ENCODE results near the gene TTYH3.
"Not testable (repeated sequence)": the region's sequence is repeated elsewhere in the genome, so short reads cannot be mapped to it uniquely, and the experiment has no call there.

The TTYH3 gene

GRCh38 chr7:2587778-2588177 is 44.0 kb upstream of the TTYH3 start:
- Histone ChIP-seq H4K20me1 (ENCODE audit: control insufficient read depth, insufficient read depth, low read depth, low read length) (no peaks in the 10 kb centered on the region), H3F3A (ENCODE audit: control insufficient read depth, insufficient read depth) (no peaks in the 10 kb centered on the region), H3K4me2 (ENCODE audit: low read length) (no peak overlapping the region), H3K4me3 (ENCODE audit: low read length) (no peak overlapping the region), H3K27me3 (ENCODE audit: control insufficient read depth, low read length) (no peaks in the 10 kb centered on the region), H3K79me2 (ENCODE audit: control insufficient read depth, low read length) (no peaks in the 10 kb centered on the region), H3K9me2 (replicated peaks; ENCODE audit: control insufficient read depth, low read length) (no peaks in the 10 kb centered on the region), H3K27ac (ENCODE audit: low read depth, low read length) (no peak overlapping the region), H3K4me1 (ENCODE audit: control insufficient read depth, low read length) (no peaks in the 10 kb centered on the region), H3K36me3 (ENCODE audit: control insufficient read depth, low read length) (no peaks in the 10 kb centered on the region), H3K9me3 (ENCODE audit: control insufficient read depth, insufficient read depth, low read length) (no peaks in the 10 kb centered on the region)
- TF ChIP-seq EZH2phosphoT487 (IDR thresholded peaks at IDR 0.05; ENCODE audit: borderline replicate concordance, low read length) (no peak), CTCF (IDR thresholded peaks at IDR 0.05; ENCODE audit: low read depth, low read length, poor library complexity, severe bottlenecking) (no peak)

DNA sequence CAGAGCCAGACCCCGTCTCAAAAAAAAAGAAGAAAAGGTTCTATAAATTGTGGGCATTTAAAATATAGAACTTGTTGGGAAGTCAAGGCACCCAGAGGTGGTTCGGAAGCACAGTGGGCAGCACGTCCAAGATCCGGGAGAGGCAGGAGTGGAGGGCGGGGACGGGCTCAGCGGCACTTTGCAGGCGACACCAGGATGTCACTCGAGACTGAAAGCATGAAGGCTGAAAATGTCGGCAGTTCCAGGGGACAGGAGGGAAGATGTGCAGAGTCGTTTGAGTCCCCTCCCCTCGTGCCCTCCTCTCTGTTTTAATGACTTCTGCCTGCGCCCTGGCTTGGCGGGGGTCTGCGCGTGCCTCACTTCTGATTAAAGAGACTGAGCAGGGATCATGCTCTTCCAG is 42.4 kb upstream of the TTYH3 start:
- no peak overlapping the region for H3K4me3 ChIP-seq (ENCODE audit: low read length)
- H3K36me3 ChIP-seq (ENCODE audit: control insufficient read depth, low read length) = no peaks in the 10 kb centered on the region
- H3K27ac ChIP-seq (ENCODE audit: low read depth, low read length) = no peak overlapping the region
- no peak overlapping the region for H3K4me2 ChIP-seq (ENCODE audit: low read length)
- TF ChIP-seq EZH2phosphoT487 (IDR thresholded peaks at IDR 0.05; ENCODE audit: borderline replicate concordance, low read length) (no peak), CTCF (IDR thresholded peaks at IDR 0.05; ENCODE audit: low read depth, low read length, poor library complexity, severe bottlenecking) (no peak)
- H3K9me3 ChIP-seq (ENCODE audit: control insufficient read depth, insufficient read depth, low read length) = no peaks in the 10 kb centered on the region
- no peaks in the 10 kb centered on the region for H3K4me1 ChIP-seq (ENCODE audit: control insufficient read depth, low read length)
- H3K79me2 ChIP-seq (ENCODE audit: control insufficient read depth, low read length) = no peaks in the 10 kb centered on the region
- no peaks in the 10 kb centered on the region for H3K27me3 ChIP-seq (ENCODE audit: control insufficient read depth, low read length)
- H4K20me1 ChIP-seq (ENCODE audit: control insufficient read depth, insufficient read depth, low read depth, low read length) = no peaks in the 10 kb centered on the region
- no peaks in the 10 kb centered on the region for H3F3A ChIP-seq (ENCODE audit: control insufficient read depth, insufficient read depth)
- H3K9me2 ChIP-seq (replicated peaks; ENCODE audit: control insufficient read depth, low read length) = no peaks in the 10 kb centered on the region

- not testable (repeated sequence) for H3F3A ChIP-seq (ENCODE audit: control insufficient read depth, insufficient read depth); H4K20me1 ChIP-seq (ENCODE audit: control insufficient read depth, insufficient read depth, low read depth, low read length); H3K9me3 ChIP-seq (ENCODE audit: control insufficient read depth, insufficient read depth, low read length); H3K79me2 ChIP-seq (ENCODE audit: control insufficient read depth, low read length); H3K9me2 ChIP-seq (replicated peaks; ENCODE audit: control insufficient read depth, low read length); H3K4me1 ChIP-seq (ENCODE audit: control insufficient read depth, low read length); H3K36me3 ChIP-seq (ENCODE audit: control insufficient read depth, low read length); H3K27me3 ChIP-seq (ENCODE audit: control insufficient read depth, low read length); H3K4me2 ChIP-seq (ENCODE audit: low read length); H3K4me3 ChIP-seq (ENCODE audit: low read length); H3K27ac ChIP-seq (ENCODE audit: low read depth, low read length)
Observed at GRCh38 chr7:2589941-2590340, 41.8 kb upstream of the TTYH3 start.

DNA sequence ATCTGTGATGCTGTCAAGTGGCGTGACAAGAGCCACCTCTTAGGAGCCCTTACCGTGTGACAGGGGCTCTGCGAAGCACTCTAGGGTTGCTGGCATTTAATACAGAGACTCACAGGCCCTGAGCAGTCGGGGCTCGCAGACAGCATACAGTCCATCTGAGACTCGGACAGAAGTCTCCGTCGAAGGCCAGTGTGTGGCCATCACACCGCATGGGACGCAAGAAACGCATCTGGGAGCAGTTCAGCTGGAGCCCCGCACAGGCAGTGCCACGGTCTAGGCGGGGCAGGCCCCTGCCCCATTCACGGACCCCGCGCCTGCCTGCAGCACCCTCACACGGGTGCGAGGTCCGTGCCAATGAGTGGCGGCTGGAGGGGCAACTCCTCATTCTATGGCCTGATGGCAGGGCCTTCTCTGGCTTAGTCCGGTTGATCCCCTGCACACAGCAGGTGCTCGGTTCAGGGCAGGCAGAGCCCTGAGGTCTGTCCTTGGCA is 39.4 kb upstream of the TTYH3 start:
- Histone ChIP-seq H4K20me1 (ENCODE audit: control insufficient read depth, insufficient read depth, low read depth, low read length) (no peaks in the 10 kb centered on the region), H3K9me3 (ENCODE audit: control insufficient read depth, insufficient read depth, low read length) (no peaks in the 10 kb centered on the region), H3K27ac (ENCODE audit: low read depth, low read length) (no peak overlapping the region), H3K4me2 (ENCODE audit: low read length) (no peak overlapping the region), H3K4me3 (ENCODE audit: low read length) (no peak overlapping the region), H3K9me2 (replicated peaks; ENCODE audit: control insufficient read depth, low read length) (no peaks in the 10 kb centered on the region), H3K36me3 (ENCODE audit: control insufficient read depth, low read length) (no peaks in the 10 kb centered on the region), H3K4me1 (ENCODE audit: control insufficient read depth, low read length) (no peaks in the 10 kb centered on the region), H3K79me2 (ENCODE audit: control insufficient read depth, low read length) (no peaks in the 10 kb centered on the region), H3F3A (ENCODE audit: control insufficient read depth, insufficient read depth) (no peaks in the 10 kb centered on the region), H3K27me3 (ENCODE audit: control insufficient read depth, low read length) (no peaks in the 10 kb centered on the region)
- TF ChIP-seq CTCF (IDR thresholded peaks at IDR 0.05; ENCODE audit: low read depth, low read length, poor library complexity, severe bottlenecking) (no peak), EZH2phosphoT487 (IDR thresholded peaks at IDR 0.05; ENCODE audit: borderline replicate concordance, low read length) (no peak)

Data from DOHH2 (cell line).